PC-9 (cell line): ENCODE results near the gene GPS1.

Experiments used
- CTCF ChIP-seq: fragments of 200-600 bp; sonication (generic); conservative IDR thresholded peaks from 2 replicates; pipeline ENCODE4 v1.6.1; 2017; ENCODE audit warnings: mixed run types, antibody characterized with exemption, mild to moderate bottlenecking, moderate library complexity
- EZH2 ChIP-seq: fragments of 200-600 bp; sonication (generic); IDR thresholded peaks from 2 replicates; pipeline ENCODE4 v1.8.0; 2017; ENCODE audit warnings: antibody characterized with exemption, low read depth

DNA sequence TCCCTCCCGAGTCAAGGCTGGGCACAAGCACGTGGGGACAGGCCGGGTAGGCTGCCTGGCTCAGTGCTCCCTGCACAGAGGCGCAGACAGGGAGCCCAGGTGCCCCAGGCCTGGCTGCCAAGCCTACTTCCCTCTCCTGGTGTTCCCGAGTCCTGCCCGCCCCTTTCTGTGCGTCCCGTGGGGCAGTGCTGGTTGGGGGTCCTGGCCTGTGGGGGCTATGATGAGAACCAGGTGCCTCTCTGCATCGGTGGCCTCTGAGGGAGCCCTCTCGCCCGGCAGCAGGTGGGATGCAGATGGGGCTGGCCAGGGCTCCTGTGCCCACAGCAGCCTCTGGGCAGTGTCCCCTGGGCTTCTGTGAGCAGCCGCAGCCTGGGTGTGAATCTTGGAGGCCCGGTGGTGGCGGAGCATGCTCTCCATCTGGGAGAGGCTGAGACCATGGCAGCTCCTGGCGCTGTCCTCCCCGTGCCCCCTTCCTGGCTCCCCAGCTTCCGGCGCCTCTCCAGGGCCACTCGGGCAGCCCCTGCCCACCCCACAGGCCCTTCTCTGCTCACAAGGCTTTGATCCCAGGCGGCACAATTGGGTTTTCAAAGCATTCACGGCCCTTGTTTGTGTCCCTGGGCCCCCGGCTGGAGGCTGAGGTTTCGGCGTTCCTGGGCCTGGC, 36.3 kb upstream of the GPS1 start:
- no peak for TF ChIP-seq CTCF
- TF ChIP-seq EZH2, result no peak
